BE2C (cell line): ENCODE data around the gene ORM1.

Experiments
- DNase-seq: peaks from one replicate; pipeline ENCODE4 v3.0.0-alpha.2; 2020
- H3K27me3 ChIP-seq: fragments of 250-450 bp; sonication (Bioruptor Pico); 2 replicates; pipeline ENCODE4 v1.5.1; 2020; ENCODE audit warnings: mild to moderate bottlenecking
- H3K36me3 ChIP-seq: fragments of 250-450 bp; sonication (Bioruptor Pico); 2 replicates; pipeline ENCODE4 v1.5.1; 2020; ENCODE audit warnings: mild to moderate bottlenecking
- H3K4me1 ChIP-seq: fragments of 250-450 bp; sonication (Bioruptor Pico); 2 replicates; pipeline ENCODE4 v1.5.1; 2020
- H3K4me3 ChIP-seq: 2 replicates; pipeline ENCODE4 v1.5.1; 2011; ENCODE audit warnings: low read depth, low read length
- H3K9me3 ChIP-seq: fragments of 250-450 bp; sonication (Bioruptor Pico); 2 replicates; pipeline ENCODE4 v1.5.1; 2020
- CTCF ChIP-seq: IDR thresholded peaks from 2 replicates; pipeline ENCODE4 v1.5.1; 2012; ENCODE audit warnings: mild to moderate bottlenecking, low read depth, low read length

Gene ORM1

GRCh38 chr9:114302727-114303126, 20.2 kb upstream of the ORM1 start:
- no peak for TF ChIP-seq CTCF
- no peaks in the 10 kb centered on the region for H3K36me3 ChIP-seq
- peaks cover 5% of the 10 kb centered on the region; the same call in 1 of the 2 replicates for H3K4me1 ChIP-seq
- H3K4me3 ChIP-seq, result no peak overlapping the region
- no peaks in the 10 kb centered on the region for H3K27me3 ChIP-seq
- DNase-seq, result no peak
- H3K9me3 ChIP-seq, result no peaks in the 10 kb centered on the region

- TF ChIP-seq CTCF, result no peak
- no peak for DNase-seq
- Histone ChIP-seq H3K9me3 (no peaks in the 10 kb centered on the region), H3K36me3 (no peaks in the 10 kb centered on the region), H3K4me3 (no peak overlapping the region), H3K4me1 (peaks cover 5% of the 10 kb centered on the region; the same call in 1 of the 2 replicates), H3K27me3 (no peaks in the 10 kb centered on the region)
These were observed 19.3 kb upstream of the ORM1 start for GRCh38 chr9:114303571-114303970.

GRCh38 chr9:114303977-114304376, 18.9 kb upstream of the ORM1 start:
- DNase-seq, result no peak
- Histone ChIP-seq H3K9me3 (no peaks in the 10 kb centered on the region), H3K4me1 (peaks cover 5% of the 10 kb centered on the region; the same call in 1 of the 2 replicates), H3K4me3 (no peak overlapping the region), H3K36me3 (no peaks in the 10 kb centered on the region), H3K27me3 (no peaks in the 10 kb centered on the region)
- no peak for TF ChIP-seq CTCF

- DNase-seq, result no peak
- no peak for TF ChIP-seq CTCF
- H3K27me3 ChIP-seq, result no peaks in the 10 kb centered on the region
- H3K9me3 ChIP-seq, result no peaks in the 10 kb centered on the region
- H3K36me3 ChIP-seq, result no peaks in the 10 kb centered on the region
- H3K4me1 ChIP-seq, result peaks cover 5% of the 10 kb centered on the region; the same call in 1 of the 2 replicates
- H3K4me3 ChIP-seq, result no peak overlapping the region
These were observed 18.3 kb upstream of the ORM1 start for GRCh38 chr9:114304416-114305188.

- H3K36me3 ChIP-seq, result no peaks in the 10 kb centered on the region
- no peak overlapping the region for H3K4me3 ChIP-seq
- DNase-seq, result no peak
- no peaks in the 10 kb centered on the region for H3K27me3 ChIP-seq
- peaks cover 5% of the 10 kb centered on the region; the same call in 1 of the 2 replicates for H3K4me1 ChIP-seq
- TF ChIP-seq CTCF, result no peak
- H3K9me3 ChIP-seq, result no peaks in the 10 kb centered on the region
These were observed 15.0 kb upstream of the ORM1 start for GRCh38 chr9:114307899-114308267.

GRCh38 chr9:114308361-114308950, 14.4 kb upstream of the ORM1 start:
- no peaks in the 10 kb centered on the region for H3K27me3 ChIP-seq
- DNase-seq, result no peak
- no peaks in the 10 kb centered on the region for H3K9me3 ChIP-seq
- H3K36me3 ChIP-seq, result no peaks in the 10 kb centered on the region
- TF ChIP-seq CTCF, result no peak
- no peak overlapping the region for H3K4me3 ChIP-seq
- peaks cover 5% of the 10 kb centered on the region; the same call in 1 of the 2 replicates for H3K4me1 ChIP-seq
